A549 (cell line): ENCODE data around the gene PKM.

Source experiments
- MYC ChIP-seq: IDR thresholded peaks from 2 replicates; pipeline ENCODE4 v1.6.1; 2012; ENCODE audit warnings: mild to moderate bottlenecking, inconsistent platforms, low read length, improper control_type of control experiment, borderline replicate concordance
- POLR2A ChIP-seq: IDR thresholded peaks from 2 replicates; pipeline ENCODE4 v1.6.1; 2012; ENCODE audit warnings: mild to moderate bottlenecking, low read length
- TF ChIP-seq, protein P1 (sequence below): fragments of >200 bp; sonication (Bioruptor Twin); formaldehyde crosslinking; IDR thresholded peaks from 3 replicates; pipeline ENCODE4 v1.5.1; 2016

DNA sequence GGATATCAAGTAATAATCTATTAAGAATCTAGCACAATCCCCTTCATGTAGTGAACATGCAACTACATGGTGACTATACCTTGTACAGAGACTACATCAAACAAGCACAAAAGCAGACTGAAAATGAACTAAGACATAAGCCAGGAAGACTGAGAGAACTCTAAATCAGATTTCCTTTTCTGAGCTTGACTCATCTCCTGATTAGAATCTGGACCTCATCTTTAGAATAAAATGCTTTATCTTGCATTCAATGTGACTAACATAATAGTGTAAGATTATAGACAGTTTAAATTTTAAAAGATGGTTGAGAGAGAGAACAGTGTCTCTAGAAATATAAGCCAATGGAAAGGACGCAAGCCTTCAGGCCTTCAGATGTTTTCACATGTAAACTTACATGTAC is 17.5 kb upstream of the PKM start:
- TF ChIP-seq, protein P1, sequence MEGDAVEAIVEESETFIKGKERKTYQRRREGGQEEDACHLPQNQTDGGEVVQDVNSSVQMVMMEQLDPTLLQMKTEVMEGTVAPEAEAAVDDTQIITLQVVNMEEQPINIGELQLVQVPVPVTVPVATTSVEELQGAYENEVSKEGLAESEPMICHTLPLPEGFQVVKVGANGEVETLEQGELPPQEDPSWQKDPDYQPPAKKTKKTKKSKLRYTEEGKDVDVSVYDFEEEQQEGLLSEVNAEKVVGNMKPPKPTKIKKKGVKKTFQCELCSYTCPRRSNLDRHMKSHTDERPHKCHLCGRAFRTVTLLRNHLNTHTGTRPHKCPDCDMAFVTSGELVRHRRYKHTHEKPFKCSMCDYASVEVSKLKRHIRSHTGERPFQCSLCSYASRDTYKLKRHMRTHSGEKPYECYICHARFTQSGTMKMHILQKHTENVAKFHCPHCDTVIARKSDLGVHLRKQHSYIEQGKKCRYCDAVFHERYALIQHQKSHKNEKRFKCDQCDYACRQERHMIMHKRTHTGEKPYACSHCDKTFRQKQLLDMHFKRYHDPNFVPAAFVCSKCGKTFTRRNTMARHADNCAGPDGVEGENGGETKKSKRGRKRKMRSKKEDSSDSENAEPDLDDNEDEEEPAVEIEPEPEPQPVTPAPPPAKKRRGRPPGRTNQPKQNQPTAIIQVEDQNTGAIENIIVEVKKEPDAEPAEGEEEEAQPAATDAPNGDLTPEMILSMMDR = no peak
- TF ChIP-seq MYC (no peak), POLR2A (no peak)
